AG08396 (cell line): Measurements from ENCODE around the gene LOXHD1.

Experiments
- DNase-seq: peaks from one replicate; pipeline ENCODE4 v3.0.0; 2012; ENCODE audit warnings: low spot score, mixed read lengths

The LOXHD1 gene

DNA sequence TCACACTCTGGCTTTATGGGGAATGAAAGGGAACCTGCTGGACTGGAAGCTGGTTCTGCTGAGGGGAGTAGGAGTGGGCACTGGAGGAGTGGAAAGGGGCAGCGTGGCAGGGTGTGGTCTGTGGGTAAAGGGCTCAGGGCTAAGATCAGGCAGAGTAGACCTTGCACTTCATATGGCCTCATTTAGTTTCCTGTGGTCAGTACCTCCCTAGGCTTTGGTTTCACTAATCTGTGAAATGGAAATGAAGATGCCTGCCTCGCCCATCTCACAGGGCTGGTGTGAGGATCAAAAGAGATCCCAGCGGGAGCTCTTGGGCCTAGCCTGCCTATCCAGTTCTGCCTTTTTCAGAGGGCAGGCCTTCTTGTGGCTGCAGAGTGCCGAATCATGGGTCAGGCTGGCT, 208.7 kb downstream of the LOXHD1 start:
- no peak for DNase-seq

DNA sequence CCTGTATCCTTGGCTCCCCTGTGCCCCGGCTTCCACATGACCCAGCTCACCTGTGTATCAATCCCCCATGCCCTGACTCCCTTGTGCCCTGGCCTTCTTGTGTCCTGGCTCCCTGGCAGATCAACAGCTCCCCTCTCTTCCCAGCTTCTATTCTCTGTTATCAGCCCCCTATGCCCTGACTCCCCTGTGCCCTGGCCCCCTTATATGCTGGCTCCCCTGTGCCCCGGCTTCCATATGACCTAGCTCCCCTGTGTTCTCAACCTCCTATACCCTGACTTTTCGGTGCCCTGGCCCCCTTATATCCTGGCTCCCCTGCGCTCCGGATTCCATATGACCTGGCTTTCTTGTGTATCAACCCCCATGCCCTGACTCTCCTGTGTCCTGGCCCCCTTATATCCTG, 209.2 kb downstream of the LOXHD1 start:
- DNase-seq: no peak

DNA sequence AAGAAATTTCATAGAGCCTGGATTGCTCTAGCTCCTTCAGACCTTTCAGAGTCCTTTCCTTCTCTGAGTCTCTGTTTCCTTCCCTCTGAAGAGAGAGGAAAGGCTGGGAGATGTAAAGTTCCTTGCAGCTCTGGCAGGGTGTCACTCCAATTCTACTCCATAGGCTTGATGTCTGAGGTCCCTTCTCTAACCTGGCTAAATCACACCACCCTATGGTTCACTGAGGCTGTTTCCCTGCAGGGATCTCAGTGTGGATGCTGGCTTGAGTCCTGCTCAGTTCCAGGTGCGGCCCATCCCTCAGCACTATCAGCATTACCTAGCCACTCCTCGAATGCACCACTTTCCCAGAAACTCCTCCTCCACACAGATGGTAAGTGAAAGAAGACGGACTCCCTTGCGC, 209.7 kb downstream of the LOXHD1 start:
- DNase-seq: no peak

DNA sequence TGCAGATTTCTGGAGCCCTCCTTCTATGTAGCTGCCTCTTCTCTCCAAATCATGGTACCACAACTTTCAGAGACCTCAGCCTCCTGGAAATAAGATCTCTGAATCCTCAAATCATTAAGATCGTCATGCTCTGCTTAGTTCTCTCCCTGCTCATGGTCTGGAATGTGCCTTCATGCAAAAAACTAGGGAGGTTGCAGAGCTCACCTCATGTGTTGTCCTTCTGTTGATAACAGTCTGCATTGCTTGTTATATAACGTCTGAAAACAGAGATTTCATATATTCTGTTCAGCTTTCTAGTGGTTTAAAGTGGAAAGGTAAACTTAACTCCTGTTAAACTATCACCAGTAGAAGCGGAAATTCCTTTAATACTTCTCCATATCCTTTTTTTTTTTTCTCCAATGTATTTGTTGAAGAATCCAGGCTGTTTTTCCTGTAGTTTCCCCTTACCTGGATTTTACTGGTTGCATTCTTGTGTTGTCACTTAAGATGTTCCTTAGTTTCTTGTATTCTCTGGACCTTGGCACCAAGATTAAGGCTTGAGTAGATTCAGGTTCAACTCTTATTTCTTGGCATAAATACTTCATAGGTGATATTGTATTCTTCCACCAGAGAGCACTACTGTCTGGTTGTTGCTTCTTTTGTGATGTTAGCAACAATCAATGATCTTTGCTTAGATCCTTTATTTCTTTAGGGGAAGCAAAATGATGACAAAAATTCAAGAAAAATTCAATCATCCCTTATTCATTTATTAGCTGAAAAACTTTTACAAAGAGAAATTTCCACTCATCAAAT, 211.3 kb downstream of the LOXHD1 start:
- DNase-seq: no peak

DNA sequence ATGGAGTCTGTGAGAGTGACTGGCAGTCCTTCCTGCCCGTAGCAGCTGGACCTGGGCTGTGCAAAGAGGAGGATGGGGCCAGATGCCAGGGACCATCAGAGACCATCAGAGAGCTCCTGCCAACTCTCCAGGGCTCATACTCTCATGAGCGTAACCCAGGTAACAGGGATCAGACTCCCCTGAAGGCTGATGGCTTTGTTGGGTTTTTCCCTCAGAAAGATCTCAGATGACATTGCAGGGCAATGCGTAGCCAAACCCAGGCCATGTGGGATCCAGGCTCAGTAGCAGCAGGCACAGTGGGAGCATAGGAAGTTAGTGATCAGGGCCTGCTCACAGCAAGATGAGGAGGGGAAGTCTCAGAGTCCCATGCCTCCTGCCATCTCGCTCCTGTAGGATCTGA, 218.0 kb downstream of the LOXHD1 start:
- no peak for DNase-seq

DNA sequence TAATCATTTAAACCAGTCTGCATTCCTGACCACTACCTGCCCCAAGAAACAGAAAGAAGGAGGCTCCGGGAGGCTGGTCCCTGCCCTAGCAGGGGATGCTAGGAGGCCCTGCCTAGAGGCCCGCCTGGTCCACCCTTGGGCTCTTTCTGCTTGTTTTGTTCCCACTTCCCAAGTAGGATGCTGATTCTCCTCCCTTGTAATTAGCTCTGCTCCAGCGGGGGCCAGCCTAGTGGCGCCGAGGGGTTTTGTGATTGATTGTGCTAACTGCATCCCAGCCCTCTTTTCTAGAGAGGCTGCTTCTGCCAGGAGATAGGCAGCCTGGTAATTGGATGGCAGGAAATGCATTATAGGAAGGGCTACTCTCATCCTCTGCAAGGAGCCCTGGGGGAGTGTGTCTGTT, 220.0 kb downstream of the LOXHD1 start:
- DNase-seq: no peak

DNA sequence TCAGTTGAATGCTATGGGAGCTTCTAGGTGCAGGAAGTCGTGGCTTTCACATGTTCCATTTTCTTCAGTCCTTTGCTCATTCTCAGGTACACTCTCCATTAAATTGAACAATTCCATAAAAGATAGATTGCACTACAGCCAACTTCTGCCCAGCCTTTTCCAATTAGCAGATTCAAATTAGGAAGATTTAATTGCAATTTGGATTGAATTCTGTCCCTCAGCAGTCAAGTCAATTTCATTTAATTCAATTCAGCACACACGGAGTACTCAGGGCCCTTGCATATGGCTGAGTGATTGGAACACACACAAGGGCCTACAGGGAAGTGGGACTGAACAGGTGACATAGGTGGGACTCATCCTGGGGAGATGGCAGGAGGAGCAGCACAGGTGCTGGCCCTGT, 220.4 kb downstream of the LOXHD1 start:
- no peak for DNase-seq

DNA sequence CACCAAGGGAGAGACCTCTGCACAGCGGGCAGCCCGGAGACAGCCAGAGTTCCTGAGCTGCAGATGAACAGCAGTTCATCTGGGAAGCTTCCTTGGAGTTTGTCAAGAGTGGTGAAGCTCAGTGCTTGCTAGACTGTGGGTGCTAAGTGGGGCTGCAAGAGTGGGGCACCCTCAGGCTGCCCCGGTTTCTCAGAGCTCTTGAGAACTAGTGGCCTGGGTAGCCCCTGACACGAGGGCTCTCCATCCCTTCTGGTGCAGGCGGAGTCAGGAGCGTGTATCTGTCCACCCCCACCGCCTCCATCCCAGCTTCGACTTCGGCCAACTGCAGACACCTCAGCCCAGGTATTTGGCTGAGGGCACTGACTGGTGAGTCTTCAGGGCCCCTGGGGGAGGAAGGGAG, 222.0 kb downstream of the LOXHD1 start:
- no peak for DNase-seq

DNA sequence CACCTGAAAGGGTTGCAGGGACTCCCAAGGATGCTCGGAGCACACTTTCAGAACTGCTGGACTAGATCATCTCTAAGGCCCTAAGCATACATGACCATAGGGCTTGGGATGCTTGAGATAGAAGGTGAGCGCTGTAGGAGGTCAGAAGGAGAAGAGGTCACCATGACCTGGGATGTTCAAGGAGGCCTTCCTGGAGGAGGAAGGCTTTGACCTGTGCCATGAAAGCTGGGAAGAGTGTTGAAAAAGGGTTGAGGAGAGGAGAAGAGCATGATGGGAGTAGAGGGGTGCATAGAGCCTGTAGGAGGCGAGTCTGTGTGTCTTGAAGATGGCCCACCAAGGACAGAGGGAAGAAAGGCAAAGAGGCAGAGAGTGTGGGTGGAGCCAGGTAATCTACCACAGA, 222.4 kb downstream of the LOXHD1 start:
- DNase-seq: no peak

DNA sequence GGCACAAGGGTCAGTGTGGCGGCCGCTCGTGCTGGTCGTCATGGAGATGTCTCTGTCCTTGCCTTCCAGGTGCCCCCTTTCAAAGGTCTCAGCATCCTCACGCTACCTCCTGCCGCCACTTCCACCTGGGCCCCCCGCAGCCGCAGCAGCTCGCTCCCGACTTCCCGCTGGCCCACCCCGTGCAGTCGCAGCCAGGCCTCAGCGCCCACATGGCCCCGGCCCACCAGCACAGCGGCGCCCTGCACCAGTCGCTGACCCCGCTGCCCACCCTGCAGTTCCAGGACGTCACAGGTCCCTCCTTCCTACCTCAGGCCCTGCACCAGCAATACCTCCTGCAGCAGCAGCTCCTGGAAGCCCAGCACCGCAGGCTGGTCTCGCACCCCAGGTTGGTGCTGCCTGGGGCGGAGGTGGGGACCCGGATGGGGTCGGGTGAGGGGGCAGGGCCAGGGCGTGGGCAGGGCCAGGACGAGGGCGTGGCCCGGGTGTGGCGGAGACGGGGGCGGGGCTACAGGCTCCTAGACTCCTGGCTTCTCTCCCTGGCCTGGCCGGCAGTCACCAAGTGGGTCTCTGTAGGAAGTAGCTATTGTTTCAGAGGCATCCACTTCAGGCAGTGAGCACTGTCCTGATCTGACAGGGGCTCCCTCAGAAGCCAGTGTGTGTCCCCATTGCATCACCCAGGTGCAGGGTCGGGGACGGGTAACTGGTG, 223.7 kb downstream of the LOXHD1 start:
- no peak for DNase-seq

DNA sequence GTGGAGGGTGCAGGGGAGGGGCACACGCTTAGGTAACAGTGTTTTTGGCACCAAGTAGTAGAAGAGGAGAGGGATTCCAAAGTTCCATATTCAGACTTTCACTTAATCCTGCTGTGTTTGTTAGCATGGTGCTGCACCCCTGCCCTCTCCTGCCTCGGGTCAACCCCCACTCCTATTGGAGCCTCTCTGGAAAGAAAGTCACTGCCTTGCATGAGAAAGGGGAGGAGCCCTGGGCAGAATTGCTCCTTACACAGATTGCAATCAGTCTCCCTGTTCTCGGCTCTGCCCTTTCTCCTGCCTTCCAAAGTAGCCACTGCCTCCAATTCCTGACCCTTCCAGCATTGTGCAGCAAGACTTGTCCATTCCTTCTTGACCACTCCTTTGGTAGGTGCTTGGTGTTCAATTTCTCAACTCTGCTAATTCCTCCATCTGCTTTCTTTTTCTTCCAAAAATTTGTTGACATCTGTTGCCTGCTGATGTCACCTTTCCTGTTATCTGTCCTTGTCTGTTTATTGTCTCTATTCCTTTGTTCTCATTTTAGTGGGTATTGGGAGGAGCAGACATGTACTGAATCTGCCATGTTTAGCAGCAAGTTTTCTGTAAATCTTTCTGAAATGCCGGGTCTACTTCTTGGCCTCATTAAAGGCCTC, 225.4 kb downstream of the LOXHD1 start:
- no peak for DNase-seq

DNA sequence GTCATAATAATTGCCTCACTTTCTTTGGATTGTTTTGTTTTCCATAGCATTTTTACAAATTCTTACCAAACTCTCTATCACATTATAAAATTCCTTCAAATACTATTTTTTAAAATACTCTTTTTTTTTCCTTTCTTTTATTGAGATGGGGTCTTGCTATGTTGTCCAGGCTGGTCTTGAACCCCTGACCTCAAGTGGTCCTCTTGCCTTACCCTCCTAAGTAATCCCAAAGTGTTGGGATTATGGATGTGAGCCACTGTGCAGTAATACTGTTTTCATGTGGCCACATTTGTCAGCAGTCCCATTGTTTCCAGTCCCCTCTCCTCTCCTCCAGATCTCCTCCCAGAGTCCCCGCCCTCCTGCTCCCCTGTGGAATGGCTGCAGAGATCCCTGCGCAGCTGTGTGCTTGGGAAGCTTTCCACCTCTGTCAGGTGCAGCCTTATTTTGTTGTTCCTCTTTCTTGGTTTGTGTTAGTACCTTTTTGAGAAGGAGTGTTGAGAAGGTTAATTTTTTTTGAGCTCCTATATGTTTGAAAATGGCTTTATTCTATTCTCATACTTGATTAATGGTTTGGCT, 227.3 kb downstream of the LOXHD1 start:
- DNase-seq: no peak

DNA sequence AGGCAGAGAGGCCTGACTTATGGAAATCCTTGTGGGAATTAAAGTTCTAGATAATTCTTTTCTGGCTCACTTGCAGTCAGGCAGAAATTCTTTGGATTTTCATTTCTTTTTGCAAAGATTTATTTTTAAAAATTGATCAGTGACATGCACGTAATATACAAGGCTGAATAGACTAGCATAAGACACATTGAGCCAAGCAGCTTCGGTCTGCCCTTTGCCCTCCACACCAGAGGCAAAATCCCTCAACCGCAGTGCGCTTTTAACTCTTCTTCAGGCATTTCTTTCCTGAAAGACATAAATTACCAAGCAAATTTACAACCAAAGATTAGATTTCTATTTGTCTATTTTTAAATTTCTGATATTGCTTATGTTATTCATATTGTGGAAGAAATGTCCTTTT, 227.9 kb downstream of the LOXHD1 start:
- no peak for DNase-seq

DNA sequence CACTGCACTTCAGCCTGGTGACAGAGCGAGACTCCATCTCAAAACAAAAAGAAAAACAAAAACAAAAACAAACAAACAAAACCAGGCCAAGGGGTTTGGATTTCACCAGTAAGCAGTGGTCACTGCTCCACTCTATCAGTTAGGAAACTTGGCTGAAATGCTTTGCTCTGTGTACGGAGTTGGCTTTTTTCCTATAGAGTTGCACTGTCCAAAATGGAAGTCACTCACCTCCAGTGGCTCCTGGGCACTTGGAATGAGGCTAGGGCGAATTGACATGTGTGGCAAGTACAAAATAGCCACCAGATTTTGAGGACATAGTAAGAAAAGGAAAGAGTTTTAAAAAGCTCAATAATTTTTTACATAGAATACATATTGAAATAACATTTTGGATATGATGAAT, 228.7 kb downstream of the LOXHD1 start:
- DNase-seq: no peak

DNA sequence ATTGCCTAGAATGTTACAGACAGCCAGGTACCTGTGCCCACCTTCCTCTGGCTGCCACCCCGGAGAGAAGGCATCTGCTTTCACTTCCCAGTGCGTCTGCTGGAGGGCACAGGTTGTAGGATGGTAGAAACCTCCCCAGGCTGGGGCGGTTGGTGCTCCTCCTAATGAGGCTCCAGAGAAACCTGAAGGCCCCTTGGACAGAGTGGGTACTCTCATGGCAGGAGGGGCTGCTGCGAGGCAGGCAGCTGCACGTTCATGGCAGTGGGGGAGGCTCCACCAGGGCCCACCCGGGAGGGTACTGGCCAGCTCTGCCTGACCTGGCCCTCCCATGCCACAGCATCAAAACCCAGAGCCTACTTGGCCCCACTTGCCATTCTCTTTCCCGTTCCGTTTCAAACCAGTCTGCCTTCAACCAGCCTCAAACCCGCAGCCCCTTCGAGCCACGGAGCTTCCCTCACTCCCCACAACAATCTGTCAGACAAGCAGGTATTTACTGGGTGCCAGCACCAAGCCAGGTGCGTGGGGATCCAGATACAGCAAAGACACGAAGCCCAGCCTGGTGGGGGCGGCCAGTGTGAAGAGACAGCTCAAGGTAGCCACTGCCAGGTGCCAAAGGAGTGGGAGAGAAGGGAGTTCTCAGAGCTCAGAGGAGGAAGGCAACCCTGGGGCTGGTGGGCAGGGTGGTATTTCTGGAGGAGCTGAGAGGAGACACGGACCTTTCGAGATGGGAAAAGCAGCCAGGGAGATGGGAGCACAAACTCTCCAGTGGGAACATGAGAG, 229.6 kb downstream of the LOXHD1 start:
- no peak for DNase-seq
